ENCODE measurements around the gene EEF1A2.

DNA sequence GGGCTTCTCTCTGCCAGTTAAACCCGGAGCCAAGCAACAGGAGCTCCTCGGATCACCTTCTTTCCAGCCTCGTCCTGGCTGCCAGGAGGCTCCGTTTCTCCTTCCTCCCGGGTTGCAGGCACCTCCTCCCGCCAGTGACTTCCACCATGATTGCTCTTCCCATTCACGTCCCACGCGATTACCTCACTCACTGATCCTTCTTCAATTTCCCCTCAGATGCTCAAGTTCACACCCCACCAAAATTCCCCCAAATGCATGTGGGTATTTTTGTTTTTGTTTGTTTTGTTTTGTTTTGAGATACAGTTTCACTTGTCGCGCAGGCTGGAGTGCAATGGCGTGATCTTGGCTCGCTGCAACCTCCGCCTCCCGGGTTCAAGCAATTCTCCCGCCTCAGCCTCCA is 51.6 kb downstream of the EEF1A2 start:
- TF ChIP-seq, protein P1, sequence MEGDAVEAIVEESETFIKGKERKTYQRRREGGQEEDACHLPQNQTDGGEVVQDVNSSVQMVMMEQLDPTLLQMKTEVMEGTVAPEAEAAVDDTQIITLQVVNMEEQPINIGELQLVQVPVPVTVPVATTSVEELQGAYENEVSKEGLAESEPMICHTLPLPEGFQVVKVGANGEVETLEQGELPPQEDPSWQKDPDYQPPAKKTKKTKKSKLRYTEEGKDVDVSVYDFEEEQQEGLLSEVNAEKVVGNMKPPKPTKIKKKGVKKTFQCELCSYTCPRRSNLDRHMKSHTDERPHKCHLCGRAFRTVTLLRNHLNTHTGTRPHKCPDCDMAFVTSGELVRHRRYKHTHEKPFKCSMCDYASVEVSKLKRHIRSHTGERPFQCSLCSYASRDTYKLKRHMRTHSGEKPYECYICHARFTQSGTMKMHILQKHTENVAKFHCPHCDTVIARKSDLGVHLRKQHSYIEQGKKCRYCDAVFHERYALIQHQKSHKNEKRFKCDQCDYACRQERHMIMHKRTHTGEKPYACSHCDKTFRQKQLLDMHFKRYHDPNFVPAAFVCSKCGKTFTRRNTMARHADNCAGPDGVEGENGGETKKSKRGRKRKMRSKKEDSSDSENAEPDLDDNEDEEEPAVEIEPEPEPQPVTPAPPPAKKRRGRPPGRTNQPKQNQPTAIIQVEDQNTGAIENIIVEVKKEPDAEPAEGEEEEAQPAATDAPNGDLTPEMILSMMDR (IDR thresholded peaks at IDR 0.05; ENCODE audit: low read depth, low read length, missing input control): no peak
- TF ChIP-seq TAF1 (conservative IDR thresholded peaks at IDR 0.05) (no peak), YY1 (IDR thresholded peaks at IDR 0.05) (no peak), SP1 (IDR thresholded peaks at IDR 0.05) (no peak)
- TF ChIP-seq, protein P2, sequence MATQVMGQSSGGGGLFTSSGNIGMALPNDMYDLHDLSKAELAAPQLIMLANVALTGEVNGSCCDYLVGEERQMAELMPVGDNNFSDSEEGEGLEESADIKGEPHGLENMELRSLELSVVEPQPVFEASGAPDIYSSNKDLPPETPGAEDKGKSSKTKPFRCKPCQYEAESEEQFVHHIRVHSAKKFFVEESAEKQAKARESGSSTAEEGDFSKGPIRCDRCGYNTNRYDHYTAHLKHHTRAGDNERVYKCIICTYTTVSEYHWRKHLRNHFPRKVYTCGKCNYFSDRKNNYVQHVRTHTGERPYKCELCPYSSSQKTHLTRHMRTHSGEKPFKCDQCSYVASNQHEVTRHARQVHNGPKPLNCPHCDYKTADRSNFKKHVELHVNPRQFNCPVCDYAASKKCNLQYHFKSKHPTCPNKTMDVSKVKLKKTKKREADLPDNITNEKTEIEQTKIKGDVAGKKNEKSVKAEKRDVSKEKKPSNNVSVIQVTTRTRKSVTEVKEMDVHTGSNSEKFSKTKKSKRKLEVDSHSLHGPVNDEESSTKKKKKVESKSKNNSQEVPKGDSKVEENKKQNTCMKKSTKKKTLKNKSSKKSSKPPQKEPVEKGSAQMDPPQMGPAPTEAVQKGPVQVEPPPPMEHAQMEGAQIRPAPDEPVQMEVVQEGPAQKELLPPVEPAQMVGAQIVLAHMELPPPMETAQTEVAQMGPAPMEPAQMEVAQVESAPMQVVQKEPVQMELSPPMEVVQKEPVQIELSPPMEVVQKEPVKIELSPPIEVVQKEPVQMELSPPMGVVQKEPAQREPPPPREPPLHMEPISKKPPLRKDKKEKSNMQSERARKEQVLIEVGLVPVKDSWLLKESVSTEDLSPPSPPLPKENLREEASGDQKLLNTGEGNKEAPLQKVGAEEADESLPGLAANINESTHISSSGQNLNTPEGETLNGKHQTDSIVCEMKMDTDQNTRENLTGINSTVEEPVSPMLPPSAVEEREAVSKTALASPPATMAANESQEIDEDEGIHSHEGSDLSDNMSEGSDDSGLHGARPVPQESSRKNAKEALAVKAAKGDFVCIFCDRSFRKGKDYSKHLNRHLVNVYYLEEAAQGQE (IDR thresholded peaks at IDR 0.05): no peak
